ENCODE results near the gene CXCL6.
A peak's percentile ranks its signal among the peaks of the same experiment; 100 is the strongest.

CXCL6 gene

DNA sequence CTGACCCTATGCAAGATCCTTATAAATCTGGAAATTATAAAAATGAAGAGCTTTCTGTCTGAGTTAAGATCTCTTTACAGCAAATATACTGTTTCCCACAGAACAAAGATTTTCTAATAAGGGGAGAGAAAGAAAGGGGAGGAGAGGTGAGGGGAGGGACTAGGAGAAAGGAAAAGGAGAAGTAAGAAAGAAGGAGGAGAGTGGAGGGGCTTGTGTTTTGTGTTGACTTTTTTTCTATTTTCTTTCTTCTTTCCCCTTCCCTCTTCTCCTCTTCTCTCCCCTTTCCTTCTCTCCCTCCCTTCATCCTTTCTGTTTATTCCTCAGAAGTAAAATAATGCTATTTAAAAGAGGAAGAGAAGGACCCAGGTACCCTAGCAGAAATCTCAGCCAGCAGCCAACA, 6.2 kb downstream of the CXCL6 start:
- no peak for DNase-seq (ENCODE audit: low spot score)

DNA sequence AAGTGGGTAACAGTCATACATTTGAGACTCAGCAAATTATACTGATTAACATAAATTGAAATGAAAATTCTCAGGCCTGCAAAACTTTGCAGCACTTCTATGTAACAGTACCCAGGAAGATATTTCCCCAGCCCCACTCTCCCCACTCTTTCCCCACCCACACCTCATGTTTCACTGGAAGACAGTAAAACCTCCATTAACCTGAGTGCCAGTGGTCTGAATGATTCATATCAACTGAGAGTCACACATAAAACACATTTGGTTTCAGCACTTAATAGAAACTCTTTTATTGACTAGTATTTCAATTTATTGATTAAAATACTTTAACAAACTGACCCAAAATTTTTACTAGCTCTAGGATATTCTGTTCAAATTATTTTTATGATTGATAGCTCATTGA, 6.9 kb downstream of the CXCL6 start:
- no peak for DNase-seq (ENCODE audit: low spot score)

DNA sequence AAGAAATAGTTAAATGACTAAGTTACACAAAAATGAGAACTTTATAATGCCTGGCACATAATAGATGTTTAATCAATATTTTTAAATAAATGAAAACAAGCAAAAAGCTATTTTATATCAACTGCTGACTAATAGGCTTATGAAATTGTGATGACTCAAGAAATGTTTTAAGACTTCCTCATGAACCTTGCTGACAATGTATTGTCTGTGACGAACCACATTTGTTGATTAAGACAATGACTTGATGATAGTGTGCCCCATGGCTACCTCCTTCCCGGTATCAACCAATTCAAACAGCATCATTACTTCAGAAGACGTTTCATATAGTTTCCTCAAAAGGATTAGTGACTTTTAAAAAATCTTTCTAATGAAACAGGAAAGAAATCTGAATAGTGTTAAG, 7.9 kb downstream of the CXCL6 start:
- DNase-seq (ENCODE audit: low spot score), result no peak

DNA sequence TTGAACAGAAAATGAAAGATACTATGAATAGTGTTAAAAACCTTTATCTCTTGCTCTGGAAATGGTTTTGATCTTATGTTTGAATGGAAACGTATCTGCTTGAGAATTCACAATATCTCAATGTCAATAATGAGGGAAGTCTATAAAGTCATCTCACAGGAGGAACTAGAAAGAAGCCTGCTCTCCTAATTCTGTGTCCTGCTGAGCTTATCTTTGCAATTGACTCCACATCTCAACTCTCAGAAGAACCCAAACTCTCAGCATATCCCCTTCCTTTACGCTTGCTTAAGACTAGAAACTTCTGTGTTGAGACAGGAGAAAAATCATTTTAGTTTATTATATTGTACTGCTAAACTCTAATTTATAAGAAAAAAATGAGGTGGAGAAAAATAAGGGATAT, 8.3 kb downstream of the CXCL6 start:
- no peak for DNase-seq (ENCODE audit: low spot score)

DNA sequence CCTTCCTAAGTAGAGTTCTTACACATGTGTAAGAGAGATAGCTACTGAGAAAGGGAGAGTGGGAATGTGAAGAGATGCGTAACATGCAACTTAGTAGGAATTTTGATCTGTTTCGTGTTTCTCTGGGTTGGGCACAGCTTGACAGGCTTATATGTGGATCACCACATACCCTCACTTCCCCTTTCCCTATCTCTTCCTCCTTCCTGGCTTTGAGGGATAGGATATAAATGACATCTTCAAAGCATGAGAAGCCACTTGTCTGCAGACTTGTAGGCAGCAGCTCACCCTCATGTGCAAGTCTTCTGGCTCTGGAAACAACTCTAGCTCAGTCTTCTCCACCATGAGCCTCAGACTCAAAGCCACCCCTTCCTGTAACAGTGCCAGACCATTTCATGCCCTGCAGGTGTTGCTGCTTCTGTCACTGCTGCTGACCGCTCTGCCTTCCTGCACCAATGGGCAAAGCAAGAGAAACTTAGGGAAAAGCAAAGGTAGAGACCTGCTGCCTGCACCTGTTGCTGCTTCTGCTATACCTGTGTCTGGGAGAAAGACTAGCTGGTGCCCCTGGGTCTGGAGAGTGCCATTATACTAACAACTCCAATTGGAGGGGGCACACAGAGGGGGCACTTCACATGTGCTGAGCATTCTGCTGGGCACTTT, 11.2 kb downstream of the CXCL6 start:
- DNase-seq (ENCODE audit: low spot score), result no peak

DNA sequence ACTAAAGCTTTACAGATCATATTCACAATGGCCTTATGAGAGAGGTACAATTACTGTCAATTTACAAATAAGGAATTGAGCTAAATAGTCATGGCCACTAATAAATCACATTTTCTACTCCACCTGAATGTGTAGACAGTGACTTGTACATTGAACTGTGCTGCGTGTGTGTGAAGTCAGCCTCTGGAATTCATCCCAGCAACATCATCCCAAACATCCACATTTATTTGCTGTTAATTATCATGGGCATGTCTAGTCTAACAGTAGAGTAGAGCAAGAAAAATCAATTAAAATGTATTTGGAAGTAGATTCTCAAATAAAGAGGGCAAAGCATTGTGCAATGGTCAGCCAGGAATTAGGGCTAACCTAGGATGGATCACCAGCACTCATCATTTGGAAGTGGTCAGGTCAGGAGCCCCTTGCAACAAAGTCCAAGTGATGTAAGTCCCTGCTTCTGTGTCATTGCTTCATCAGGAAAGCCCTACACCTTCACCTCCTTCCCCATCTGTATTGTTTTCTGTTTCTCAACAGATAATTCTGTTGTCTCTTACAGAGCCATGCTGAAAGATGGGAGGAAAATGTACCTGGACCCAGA, 11.8 kb downstream of the CXCL6 start:
- DNase-seq (ENCODE audit: low spot score), result no peak

DNA sequence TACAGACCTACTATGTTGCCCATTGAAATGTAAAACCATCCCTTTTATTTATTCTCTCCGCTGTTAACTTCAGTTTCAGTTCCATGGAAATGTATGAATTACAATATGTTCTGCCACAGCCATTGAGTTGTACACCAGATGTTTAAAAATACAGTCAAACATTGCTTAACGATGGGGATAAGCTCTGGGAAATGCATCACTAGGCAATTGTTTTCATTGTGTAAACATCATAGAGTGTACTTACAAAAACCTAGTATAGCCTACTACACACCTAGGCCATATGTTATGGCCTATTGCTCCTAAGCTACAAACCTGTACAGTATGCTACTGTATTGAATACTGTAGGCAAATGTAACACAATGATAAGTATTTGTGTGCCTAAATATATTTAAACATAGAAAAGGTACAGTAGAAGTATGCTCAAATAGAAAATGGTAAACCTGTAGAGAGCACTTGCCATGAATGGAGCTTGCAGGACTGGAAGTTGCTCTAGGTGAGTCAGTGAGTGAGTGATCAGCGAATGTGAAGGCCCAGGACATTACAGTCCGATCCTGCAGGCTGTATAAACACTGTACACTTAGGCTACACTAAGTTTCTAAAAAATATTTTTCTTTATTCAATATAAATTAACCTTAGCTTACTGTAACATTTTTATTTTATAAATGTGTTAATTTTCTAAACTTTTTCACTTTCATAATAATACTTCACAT, 13.9 kb downstream of the CXCL6 start:
- DNase-seq (ENCODE audit: low spot score), result no peak

DNA sequence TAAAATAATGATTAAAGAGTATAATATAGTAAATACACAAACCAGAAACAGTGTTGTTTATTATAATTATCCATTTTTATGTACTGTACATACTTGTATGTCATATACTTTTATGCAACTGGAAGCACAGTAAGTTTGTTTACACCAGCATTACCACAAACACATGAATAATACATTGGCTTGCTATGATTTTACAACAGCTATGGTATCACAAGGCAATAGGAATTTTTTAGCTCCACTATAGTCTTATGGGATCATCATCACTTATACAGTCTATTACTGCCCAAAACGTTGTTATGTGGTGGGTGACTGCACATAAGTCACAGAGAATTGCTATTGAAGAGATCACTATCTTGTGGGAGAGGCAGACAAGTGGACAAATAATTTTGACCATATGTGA, 14.8 kb downstream of the CXCL6 start:
- no peak for DNase-seq (ENCODE audit: low spot score)

DNA sequence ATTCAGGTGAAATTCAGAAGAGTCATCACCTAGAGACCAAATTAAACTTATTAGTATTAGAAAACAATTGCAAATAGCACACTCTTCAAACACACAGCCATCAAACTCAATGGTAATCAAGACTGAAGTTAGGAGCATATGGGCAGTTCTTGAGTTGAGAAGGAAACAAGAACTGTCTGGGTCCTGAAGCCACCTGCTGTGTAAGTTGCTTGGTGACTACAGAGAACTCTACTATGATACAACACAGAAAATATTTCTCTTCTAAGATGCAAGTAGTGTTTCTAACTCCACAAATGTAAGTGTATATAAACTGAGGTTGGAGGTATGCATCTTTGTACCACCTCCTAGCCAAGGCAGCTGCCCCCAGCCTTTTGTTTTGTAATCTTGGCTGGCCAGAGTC, 16.3 kb downstream of the CXCL6 start:
- DNase-seq (ENCODE audit: low spot score), result no peak

DNA sequence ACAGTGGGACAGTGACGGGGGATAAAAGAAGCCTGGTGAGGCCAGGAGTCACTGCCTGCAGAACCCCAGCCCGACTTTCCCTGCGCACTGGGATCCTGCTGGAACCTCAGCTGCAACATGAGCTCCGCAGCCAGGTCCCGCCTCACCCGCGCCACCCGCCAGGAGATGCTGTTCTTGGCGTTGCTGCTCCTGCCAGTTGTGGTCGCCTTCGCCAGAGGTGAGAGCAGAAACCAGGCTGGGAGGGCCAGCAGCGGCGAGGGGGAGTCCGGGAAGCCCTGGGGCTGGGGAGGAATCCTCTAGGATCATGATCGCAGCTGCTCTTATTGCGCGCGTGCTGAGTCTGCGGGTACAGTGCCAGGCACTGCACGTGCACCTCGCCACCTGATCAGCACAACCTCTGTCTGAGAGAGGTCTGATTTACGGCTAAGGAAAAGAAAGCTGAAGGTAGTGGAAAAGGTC, 16.8 kb downstream of the CXCL6 start, which contains the start of gene PF4V1:
Gene PF4V1 (plus strand): TSS at position 51 of the 459 bp plus-strand sequence. CDS start 67 bp downstream, at position 118.
- DNase-seq (ENCODE audit: low spot score), result no peak

DNA sequence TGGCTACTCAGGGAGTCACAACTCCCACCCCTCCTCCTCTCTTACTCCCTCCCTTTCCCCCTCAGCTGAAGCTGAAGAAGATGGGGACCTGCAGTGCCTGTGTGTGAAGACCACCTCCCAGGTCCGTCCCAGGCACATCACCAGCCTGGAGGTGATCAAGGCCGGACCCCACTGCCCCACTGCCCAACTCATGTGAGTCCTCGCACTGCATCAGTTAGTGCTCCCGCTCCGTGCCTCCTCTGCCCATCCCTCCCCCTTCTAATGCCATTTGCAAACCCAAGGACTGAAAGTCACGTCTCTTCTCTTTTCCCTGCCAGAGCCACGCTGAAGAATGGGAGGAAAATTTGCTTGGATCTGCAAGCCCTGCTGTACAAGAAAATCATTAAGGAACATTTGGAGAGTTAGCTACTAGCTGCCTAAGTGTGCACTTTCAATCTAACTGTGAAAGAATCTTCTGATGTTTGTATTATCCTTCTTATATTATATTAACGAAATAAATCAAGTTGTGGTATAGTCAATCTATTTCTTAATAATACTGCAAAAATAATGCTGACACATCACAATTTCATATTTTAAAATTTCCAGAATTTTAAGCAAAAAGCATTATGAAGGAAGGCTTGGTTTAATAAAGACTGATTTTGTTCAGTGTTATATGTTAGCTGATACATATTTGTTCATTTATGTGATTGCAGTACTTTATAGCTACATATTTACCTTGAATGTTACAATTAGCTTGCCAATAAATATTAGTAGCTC, 17.4 kb downstream of the CXCL6 start:
- no peak for DNase-seq (ENCODE audit: low spot score)

DNA sequence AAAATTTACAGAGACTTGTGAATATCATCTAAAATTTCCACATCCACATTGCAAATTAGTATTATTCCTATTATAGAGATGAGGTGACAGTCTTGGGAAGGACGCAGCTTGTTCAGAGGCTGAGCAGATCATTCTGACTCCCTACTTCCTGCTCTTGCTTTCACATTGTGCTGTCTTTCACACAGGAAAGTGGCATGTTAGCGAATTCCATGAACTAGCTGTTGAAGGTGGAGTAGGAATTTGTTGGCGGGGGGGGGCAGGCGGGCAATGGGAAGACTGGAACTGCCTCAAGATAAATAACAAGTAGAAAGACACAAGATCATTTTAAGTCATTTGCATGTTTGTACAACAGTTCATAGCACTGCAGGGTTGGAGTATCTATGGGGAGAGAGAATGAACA, 18.9 kb downstream of the CXCL6 start:
- no peak for DNase-seq (ENCODE audit: low spot score)

DNA sequence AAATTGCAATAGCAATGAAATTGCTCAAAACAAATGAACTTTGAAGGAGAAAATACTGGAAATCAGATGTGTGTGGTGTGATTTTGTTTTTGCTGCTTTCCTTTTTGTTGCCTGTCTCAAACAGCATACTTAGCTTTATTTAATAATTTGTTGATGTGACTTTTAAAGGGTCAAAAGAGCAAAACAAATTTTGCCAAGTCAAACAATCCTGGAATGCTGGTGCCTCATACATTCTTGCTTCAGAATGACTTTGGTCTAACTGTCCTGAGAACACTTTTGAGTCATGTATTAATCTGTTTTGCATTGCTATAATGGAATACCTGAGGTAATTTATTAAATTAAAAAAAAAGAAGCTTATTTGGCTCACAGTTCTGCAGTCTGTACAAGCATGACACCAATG, 20.0 kb downstream of the CXCL6 start:
- DNase-seq (ENCODE audit: low spot score), result no peak

DNA sequence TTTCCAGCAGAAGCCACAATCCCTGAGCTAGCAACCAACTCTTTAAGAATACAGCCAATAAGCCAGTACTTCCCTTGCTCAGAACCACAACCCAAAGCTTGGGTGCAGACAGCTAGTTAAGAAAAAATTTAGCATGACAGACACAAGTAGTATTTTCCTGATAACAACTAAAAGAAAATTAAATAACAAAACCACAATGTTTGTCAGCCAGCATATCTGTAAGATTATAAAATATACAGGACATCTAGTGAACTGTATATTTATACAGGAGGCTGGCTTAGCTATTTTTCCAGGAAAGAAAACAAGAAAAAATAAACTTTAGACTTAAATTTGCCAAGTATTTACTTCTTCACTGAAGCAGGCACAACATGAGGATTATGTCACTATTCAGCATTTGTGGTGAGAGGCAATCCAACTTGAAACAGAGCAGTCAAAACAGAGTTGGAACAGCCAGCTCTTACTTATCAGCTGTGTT, 23.2 kb downstream of the CXCL6 start:
- no peak for DNase-seq (ENCODE audit: low spot score)

DNA sequence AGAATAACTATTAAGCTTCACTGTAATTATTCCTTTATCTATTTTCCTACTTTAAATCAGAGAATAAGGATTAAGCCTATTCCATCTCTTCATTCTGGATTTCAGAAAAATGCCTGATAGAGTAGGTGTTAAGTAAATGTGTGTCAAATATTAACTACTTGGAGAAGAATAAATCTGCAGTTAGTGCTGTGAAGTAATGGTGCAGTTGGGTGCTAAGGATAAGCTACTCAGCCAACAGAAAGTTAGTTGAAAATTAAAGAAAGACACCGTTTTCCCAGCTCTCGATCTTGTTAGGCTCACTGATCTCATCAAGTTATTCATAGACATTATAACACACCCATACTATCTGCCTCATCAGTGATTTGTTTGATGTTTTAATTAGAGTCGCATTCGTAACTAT, 23.7 kb downstream of the CXCL6 start:
- no peak for DNase-seq (ENCODE audit: low spot score)

DNA sequence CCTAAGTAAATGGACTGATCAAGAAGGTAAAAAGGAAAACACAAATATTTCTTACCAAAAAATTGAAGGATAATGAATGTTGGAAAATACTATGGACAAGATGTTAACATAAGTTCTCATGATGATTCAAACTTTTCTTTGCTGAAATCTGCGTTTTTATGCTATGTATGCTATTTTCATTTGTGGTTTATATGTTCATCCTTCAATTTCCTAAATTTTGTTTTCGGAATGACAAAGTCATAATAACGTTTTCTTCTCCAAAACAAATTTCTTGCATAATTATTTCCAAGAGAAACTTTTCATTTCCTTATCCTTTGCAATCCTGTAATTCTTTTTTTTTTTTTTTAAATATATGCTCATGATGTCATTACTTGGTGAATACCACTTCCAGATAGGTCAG, 24.4 kb downstream of the CXCL6 start:
- DNase-seq (ENCODE audit: low spot score), result no peak

DNA sequence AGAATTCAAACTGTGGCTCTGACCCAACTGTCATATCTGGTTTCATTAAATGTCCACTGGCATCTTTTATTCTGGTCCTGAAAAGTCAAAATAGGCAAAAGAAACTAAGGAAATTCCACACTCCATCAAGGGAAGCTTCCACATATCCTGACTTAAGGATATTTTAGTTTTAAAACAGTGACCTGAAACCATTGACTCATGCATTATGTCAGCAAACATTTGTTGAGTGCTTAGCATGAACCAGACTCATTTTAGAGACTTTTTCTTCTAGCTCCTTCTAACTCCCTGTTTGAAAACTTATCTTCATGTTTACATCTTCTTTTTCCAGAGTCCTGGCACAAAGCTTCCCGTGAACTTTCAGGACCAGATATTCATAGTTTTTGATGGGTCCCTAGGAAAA, 25.8 kb downstream of the CXCL6 start:
- no peak for DNase-seq (ENCODE audit: low spot score)

DNA sequence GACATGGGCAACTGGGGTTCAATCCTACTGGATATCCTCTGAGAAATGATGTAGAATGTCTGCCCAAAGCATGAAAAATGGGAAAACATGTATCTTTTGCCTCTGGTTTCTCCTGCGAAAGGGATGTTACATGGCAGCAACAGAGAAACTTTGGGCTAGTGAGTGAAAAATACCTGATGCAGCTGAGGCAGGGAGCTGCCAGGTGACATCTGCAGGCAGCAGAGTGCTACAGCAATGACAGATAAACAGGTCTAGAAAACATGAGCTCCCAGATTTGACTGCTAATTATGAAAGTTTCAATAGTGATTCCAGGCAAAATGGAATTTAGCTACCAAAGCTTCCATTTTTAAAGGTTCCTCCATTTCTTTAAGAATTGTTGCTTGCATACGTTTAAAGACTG, 27.9 kb downstream of the CXCL6 start:
- DNase-seq (ENCODE audit: low spot score), result peak; percentile 3

DNA sequence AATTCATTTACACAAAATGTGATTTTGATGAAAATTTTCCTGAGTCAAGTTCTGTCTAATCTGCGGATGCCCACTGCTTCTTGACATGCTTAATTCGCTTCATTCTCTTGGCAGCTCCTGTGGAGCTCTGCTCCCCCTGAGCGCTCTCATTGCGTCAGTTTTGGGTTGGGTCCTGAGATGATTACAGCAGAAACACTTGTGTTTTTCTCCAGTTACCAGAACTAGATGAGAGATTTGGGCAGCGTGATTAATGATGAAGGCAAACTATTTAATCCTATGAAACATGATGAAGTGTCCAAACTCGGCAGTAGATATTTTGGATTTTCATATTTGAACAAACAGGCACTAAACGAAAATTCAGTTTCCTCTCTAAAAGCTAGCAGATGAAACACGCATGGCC, 28.5 kb downstream of the CXCL6 start:
- DNase-seq (ENCODE audit: low spot score), result no peak

DNA sequence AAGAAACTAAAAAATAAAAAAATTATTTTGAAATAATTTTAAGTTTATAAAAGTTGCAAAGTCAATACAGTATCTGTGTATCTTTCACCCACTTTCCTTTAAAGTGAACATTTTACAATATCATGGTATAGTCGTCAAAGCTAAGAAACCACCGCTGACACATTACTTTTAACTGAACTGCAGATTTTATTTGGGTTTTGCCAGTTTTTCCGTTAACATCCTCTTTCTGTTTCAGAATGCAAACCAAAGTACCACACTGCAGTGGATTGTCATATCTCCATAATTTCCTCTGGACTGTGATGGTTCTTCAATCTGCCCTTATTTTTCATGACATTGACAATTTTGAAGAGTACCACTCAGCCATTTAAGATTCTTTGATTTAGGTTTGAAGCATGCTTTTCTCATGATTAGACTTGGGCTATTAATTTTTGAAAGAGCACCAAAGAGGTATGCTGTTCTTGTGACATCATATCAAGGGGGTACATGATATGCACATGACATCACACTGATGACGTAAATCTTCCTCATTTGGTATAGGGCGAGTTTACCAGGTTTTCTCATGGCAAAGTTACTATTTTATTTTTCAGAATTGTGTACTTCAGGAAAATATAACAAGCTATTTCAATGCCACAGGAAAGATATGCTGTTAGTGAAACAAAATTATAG, 29.1 kb downstream of the CXCL6 start:
- no peak for DNase-seq (ENCODE audit: low spot score)

DNA sequence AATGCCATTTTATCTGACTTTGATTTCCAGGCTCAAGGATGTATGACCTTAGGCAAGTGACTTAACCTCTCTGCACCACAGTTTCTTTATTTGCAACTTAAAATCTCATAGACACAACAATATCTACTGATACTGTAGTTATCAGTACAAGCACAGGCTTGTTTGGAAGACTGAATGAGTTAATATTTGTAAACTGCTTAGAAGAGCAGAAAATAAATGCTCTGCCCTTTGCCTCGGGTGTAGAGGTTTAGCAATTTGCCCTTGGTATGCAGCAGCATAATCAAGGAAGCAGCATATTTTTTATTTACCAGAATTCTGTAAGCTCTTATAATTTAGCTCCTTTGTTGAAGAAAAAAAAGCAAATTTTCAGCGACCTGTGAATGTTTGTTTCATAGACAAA, 29.8 kb downstream of the CXCL6 start:
- no peak for DNase-seq (ENCODE audit: low spot score)

DNA sequence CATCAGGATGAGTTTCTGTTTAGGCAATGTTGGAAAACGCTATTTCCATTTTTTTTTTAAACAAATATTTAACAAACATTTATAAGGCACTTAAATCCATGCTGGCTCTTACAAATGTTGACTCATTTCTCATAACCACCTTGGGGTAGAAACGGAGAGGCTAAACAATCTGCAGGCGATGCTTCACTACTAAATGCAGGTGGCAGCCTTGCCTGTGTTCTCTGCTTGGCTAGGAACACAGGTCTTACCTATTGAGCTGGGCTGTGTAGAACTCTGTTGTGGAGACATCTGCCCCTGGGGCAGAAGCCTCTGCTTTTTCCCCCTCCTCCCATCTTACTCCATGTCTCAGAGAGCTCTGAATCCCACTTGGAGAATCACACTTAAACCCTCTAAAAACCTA, 31.3 kb downstream of the CXCL6 start:
- DNase-seq (ENCODE audit: low spot score), result no peak

All from activated CD4-positive, alpha-beta T cell treated with anti-CD3 and anti-CD28 coated beads, Interleukin-2, Interleukin-4, amounts not matched to agents 100 ng/mL and 50 ng/mL, durations not matched to agents 16 hours and 8 hours (primary cell).